Measurements from ENCODE around the gene FZD4.
"Not testable (repeated sequence)": the region's sequence is repeated elsewhere in the genome, so short reads cannot be mapped to it uniquely, and the experiment has no call there.

The FZD4 gene

GRCh38 chr11:86977441-86978050, 22.4 kb upstream of the FZD4 start:
- no peak for DNase-seq (ENCODE audit: low spot score)

- DNase-seq (ENCODE audit: low spot score), result no peak
These were observed 17.5 kb upstream of the FZD4 start for GRCh38 chr11:86972734-86973133.

GRCh38 chr11:86969258-86969657, 14.1 kb upstream of the FZD4 start:
- no peak for DNase-seq (ENCODE audit: low spot score)

- not testable (repeated sequence) for DNase-seq (ENCODE audit: low spot score)
These were observed 12.4 kb upstream of the FZD4 start for GRCh38 chr11:86967601-86968000.

- no peak for DNase-seq (ENCODE audit: low spot score)
These were observed 2.9 kb upstream of the FZD4 start for GRCh38 chr11:86957976-86958646.

- no peak for DNase-seq (ENCODE audit: low spot score)
These were observed 1.7 kb upstream of the FZD4 start for GRCh38 chr11:86956905-86957195.

GRCh38 chr11:86955111-86955360, 159 bp downstream of the FZD4 start:
- DNase-seq (ENCODE audit: low spot score), result no peak

- peak; percentile 19 for DNase-seq (ENCODE audit: low spot score)
These were observed 705 bp downstream of the FZD4 start for GRCh38 chr11:86954269-86955110.

GRCh38 chr11:86952221-86952875, 2.8 kb downstream of the FZD4 start:
- no peak for DNase-seq (ENCODE audit: low spot score)

GRCh38 chr11:86951706-86952105, 3.5 kb downstream of the FZD4 start:
- DNase-seq (ENCODE audit: low spot score), result no peak

GRCh38 chr11:86950661-86950995, 4.6 kb downstream of the FZD4 start:
- no peak for DNase-seq (ENCODE audit: low spot score)

- DNase-seq (ENCODE audit: low spot score), result no peak
These were observed 5.1 kb downstream of the FZD4 start for GRCh38 chr11:86949995-86950660.

- DNase-seq (ENCODE audit: low spot score), result no peak
These were observed 6.5 kb downstream of the FZD4 start for GRCh38 chr11:86948733-86949132.

GRCh38 chr11:86947541-86947940, 7.7 kb downstream of the FZD4 start:
- DNase-seq (ENCODE audit: low spot score), result no peak

- DNase-seq (ENCODE audit: low spot score), result not testable (repeated sequence)
These were observed 11.7 kb downstream of the FZD4 start for GRCh38 chr11:86943505-86943904.

GRCh38 chr11:86941871-86942599, 13.2 kb downstream of the FZD4 start:
- DNase-seq (ENCODE audit: low spot score), result no peak

- no peak for DNase-seq (ENCODE audit: low spot score)
These were observed 13.9 kb downstream of the FZD4 start for GRCh38 chr11:86941077-86941870.

- no peak for DNase-seq (ENCODE audit: low spot score)
These were observed 14.9 kb downstream of the FZD4 start for GRCh38 chr11:86940122-86940777.

GRCh38 chr11:86938900-86939880, 16.0 kb downstream of the FZD4 start:
- DNase-seq (ENCODE audit: low spot score), result peak; percentile 55
